Fibroblast of villous mesenchyme (primary cell): ENCODE measurements around the gene CLMN. TPM values are rescaled to one million over a fixed set of nuclear protein-coding genes. Genes with fewer than 3 reads are reported as not detected.

Experiments
- DNase-seq: peaks from one replicate; pipeline ENCODE4 v3.0.0-alpha.2; 2010; ENCODE audit warnings: low read depth
- H3K4me3 ChIP-seq: 2 replicates; pipeline ENCODE4 v1.5.1; 2011; ENCODE audit warnings: low read depth, mild to moderate bottlenecking, low read length
- total RNA-seq: library from RNA; depleted of rRNA; stranded (reverse); fragments of >200 nt; gene quantifications from 2 replicates; pipeline ENCODE4 v1.2.3, GENCODE V29; 2012
- TF ChIP-seq, protein P1 (sequence below): IDR thresholded peaks from 2 replicates; pipeline ENCODE4 v1.5.1; 2012; ENCODE audit warnings: low read depth, mild to moderate bottlenecking, low read length; ENCODE audit not compliant: insufficient read depth

Gene CLMN
- total RNA-seq, 1 donor: 0.43 TPM

DNA sequence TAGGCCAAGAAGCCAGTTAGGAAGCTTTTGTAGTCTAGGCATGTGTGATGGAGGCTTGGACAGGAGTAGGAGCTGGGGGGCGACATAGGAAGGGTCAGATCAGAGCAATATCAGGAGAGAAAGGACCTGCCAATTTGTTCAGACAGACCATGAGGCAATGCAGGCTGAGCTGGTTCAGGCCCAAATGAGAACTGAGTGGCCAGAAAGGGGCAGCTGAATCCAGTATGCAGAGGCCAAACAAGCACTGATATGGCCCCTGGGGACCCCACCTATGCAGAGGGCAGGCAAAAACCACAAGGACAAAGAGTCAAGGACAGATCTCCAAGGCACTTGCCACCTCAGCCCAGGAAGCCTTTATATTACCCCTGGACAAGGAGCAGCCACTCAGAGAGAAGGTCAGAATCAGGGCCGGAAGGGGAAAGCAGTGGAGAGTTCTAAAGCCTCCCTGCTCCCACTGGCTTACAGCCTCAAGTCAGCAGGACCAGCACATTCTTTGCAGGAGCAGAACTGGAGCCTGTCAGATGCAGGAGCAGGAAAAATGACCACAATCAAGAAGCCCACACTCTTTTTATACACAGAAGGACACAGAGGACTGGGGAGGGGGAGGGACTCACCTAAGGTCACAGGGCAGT is 37.2 kb downstream of the CLMN start:
- no peak for DNase-seq
- H3K4me3 ChIP-seq: no peak overlapping the region
- TF ChIP-seq, protein P1, sequence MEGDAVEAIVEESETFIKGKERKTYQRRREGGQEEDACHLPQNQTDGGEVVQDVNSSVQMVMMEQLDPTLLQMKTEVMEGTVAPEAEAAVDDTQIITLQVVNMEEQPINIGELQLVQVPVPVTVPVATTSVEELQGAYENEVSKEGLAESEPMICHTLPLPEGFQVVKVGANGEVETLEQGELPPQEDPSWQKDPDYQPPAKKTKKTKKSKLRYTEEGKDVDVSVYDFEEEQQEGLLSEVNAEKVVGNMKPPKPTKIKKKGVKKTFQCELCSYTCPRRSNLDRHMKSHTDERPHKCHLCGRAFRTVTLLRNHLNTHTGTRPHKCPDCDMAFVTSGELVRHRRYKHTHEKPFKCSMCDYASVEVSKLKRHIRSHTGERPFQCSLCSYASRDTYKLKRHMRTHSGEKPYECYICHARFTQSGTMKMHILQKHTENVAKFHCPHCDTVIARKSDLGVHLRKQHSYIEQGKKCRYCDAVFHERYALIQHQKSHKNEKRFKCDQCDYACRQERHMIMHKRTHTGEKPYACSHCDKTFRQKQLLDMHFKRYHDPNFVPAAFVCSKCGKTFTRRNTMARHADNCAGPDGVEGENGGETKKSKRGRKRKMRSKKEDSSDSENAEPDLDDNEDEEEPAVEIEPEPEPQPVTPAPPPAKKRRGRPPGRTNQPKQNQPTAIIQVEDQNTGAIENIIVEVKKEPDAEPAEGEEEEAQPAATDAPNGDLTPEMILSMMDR: no peak

DNA sequence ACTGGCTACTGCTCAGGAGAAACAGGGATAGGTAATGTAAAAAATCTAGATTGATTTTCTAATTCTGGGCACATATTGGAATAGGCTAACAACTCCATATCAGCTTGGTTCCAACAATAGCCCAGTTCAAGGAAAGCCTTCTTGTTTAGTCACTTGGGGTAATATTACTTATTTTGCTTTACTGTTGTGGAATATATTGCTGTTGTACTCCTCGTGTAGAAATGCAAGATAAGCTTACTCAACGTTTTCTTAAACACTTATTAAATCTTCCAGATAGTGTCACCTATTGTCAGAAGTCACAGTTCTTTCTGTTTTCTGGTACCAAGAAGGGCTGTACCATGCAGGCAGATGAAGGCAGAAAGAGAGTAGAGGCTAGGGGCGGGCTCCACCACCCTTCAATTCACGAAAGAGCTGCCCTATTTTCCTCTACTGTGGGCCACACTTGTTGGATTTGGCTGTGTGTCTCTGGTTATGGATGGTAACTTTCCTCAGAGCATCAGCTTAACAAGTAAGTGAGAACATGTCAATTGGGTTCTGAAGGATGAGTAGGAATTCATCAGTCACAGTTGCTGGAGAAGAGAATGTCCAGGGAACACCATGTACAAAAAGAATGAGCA is 38.0 kb downstream of the CLMN start:
- TF ChIP-seq, protein P1: no peak
- DNase-seq: no peak
- H3K4me3 ChIP-seq: no peak overlapping the region

DNA sequence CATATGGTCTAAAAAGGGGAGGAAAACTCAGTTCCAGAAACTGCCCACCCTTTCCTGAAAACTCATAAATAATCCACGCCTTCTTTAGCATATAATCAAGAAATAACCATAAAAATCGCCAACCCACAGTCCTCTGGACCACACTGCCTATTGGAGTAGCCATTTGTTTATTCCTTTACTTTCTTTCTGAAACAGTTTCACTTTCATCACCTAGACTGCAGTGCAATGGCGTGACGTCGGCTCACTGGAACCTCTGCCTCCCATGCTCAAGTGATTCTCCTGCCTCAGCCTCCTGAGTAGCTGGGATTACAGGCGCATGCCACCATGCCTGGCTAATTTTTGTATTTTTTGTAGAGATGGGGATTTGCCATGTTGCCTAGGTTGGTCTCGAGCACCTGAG is 44.2 kb downstream of the CLMN start:
- H3K4me3 ChIP-seq: no peak overlapping the region
- TF ChIP-seq, protein P1: no peak
- no peak for DNase-seq

DNA sequence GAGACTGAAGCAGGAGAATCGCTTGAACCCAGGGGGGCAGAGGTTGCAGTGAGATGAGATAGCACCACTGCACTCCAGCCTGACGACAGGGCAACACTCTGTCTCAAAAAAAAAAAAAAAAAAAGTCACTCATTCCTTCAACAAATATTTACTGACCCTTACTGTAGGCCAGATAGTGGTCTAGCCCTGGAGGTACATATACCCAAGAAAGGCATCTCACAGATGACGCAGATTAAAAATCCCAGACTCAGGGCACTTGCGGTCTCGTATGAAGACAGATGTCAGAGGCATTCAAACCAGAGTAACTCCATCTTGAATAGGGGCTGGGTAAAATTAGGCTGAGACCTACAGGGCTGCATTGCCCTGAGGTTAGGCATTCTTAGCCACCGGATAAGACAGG is 44.8 kb downstream of the CLMN start:
- no peak overlapping the region for H3K4me3 ChIP-seq
- DNase-seq: no peak
- TF ChIP-seq, protein P1: no peak

DNA sequence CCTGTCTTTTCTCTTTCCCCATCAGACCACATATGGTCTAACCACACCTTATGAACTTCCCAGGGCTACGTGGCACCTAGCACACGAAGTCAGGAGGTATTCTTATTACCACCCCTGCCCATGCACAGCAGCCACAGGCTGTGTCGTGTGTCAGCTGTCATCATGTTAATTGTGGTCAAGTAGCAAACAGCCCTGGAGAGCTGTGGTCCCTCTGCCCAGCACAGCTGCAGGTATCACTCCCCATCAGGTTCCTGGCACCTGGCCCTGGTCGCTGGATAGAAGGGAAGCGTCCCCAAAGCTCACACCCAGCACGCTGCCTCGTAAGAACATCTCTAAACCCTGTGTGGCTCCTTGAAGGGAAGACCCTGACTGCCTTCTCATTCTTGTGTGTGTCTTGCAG is 45.4 kb downstream of the CLMN start:
- no peak for DNase-seq
- TF ChIP-seq, protein P1: no peak
- H3K4me3 ChIP-seq: no peak overlapping the region

DNA sequence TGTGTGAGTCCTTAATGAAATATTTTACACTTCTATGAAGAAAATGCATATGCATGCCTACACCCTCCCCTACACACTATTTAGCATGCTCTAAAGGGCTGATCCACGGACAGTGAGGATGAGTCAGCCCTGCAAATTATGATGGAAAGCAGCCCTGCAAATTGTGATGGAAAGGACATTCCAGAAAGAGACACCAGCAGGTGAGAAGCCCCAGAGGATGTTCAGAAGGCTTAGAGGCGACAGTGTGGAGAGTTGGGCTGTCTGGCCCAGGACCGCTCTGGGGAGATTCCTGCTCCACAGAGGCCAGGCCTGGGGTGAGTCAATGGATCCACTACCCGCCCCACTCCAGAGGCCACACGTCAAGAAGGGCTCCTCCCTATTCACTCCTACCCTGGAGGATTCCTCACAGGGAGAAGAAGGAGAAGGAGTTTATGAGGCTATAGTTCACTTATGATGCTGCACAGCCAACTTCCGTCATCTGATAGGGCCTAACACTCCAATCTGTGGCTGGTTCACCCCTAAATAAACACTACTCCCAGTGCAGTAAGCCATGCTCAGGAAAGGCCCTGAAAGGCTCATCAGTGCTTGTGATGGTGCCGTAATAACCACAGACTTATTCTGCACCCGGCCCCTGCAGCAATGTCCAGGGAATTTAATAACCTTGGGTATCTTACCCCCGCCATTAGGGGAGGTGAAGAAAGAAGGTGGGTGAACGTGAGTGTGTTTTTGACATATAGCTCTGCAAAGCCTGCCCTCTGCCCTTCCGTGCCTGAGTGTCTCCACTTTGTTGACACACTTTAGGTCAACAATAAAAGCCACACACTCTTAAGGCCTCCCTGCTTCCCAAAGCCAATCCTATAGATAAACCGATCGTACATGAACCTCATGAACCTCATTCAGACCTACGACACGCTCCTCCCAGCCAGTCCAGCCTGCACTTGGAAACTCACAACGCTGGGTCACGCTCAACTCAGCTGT is 46.4 kb downstream of the CLMN start:
- TF ChIP-seq, protein P1: no peak
- no peak for DNase-seq
- no peak overlapping the region for H3K4me3 ChIP-seq
